ENCODE measurements around the gene MNS1.
A peak's percentile ranks its signal among the peaks of the same experiment; 100 is the strongest.

MNS1 gene, protein sequence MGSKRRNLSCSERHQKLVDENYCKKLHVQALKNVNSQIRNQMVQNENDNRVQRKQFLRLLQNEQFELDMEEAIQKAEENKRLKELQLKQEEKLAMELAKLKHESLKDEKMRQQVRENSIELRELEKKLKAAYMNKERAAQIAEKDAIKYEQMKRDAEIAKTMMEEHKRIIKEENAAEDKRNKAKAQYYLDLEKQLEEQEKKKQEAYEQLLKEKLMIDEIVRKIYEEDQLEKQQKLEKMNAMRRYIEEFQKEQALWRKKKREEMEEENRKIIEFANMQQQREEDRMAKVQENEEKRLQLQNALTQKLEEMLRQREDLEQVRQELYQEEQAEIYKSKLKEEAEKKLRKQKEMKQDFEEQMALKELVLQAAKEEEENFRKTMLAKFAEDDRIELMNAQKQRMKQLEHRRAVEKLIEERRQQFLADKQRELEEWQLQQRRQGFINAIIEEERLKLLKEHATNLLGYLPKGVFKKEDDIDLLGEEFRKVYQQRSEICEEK

DNA sequence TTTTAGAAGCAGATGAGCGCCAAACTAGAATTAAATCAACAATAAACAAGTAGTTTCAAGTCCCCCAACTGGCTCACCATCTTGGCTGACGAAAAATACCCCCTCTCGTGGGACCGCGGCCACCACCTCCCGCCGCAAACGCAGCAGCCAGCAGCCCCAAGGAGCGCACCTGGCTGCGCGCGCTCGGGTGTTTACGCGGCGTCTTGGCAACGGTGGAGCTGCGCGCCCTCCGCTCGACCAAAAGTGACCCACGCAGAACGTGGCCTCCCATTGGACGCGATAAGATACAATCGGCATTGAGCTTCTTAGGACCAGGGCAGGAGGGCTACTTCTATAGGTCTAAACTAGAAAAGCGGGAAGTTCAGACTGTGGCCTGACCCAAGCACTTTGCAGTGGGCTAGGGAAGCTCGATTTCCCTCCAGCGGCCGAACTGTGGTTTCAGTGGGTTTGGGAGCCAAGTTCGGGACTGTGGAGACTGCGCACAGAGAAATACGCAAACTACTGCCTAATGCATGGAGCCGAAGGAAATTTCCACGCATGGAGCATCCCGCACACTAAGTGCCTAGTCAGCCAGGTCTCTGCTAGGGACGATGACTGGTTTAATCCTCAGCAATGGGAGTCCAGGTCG is at the start of gene MNS1:
MNS1 (minus strand) TSS at position 245 of the 628 bp plus-strand sequence; CDS start at position 80, 165 bp downstream.
- Histone ChIP-seq H3K27me3 (ENCODE audit: insufficient read depth, low read length) (no peaks in the 10 kb centered on the region), H3K36me3 (ENCODE audit: insufficient read depth, low read length) (no peaks in the 10 kb centered on the region; the same call in none of the 2 replicates), H3F3A (ENCODE audit: insufficient read depth, low read length) (no peaks in the 10 kb centered on the region), H3K27ac (ENCODE audit: low read depth, low read length, poor library complexity, severe bottlenecking) (peak within 1 kb of the TSS; percentile 41), H3K4me3 (ENCODE audit: low read depth, low read length, poor library complexity, severe bottlenecking) (peak within 1 kb of the TSS; percentile 77), H3K79me2 (ENCODE audit: insufficient read depth, low read length) (no peaks in the 10 kb centered on the region), H3K9me3 (ENCODE audit: low read length) (no peaks in the 10 kb centered on the region), H3K4me2 (ENCODE audit: low read length) (peak within 1 kb of the TSS; percentile 87), H2AFZ (ENCODE audit: low read length) (peak within 1 kb of the TSS; percentile 77; the same call in 1 of the 2 replicates), H3K9ac (ENCODE audit: low read length) (peak within 1 kb of the TSS; percentile 78), H4K20me1 (ENCODE audit: insufficient read depth, low read length) (no peaks in the 10 kb centered on the region), H3K4me1 (ENCODE audit: insufficient read depth, low read length, severe bottlenecking) (peaks cover 61% of the 10 kb centered on the region), H3K9me2 (ENCODE audit: low read depth, low read length) (no peaks in the 10 kb centered on the region)
- TF ChIP-seq, protein P1, sequence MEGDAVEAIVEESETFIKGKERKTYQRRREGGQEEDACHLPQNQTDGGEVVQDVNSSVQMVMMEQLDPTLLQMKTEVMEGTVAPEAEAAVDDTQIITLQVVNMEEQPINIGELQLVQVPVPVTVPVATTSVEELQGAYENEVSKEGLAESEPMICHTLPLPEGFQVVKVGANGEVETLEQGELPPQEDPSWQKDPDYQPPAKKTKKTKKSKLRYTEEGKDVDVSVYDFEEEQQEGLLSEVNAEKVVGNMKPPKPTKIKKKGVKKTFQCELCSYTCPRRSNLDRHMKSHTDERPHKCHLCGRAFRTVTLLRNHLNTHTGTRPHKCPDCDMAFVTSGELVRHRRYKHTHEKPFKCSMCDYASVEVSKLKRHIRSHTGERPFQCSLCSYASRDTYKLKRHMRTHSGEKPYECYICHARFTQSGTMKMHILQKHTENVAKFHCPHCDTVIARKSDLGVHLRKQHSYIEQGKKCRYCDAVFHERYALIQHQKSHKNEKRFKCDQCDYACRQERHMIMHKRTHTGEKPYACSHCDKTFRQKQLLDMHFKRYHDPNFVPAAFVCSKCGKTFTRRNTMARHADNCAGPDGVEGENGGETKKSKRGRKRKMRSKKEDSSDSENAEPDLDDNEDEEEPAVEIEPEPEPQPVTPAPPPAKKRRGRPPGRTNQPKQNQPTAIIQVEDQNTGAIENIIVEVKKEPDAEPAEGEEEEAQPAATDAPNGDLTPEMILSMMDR (IDR thresholded peaks at IDR 0.05; ENCODE audit: low read length): no peak
- TF ChIP-seq EZH2 (IDR thresholded peaks at IDR 0.05; ENCODE audit: borderline replicate concordance, low read length): no peak

DNA sequence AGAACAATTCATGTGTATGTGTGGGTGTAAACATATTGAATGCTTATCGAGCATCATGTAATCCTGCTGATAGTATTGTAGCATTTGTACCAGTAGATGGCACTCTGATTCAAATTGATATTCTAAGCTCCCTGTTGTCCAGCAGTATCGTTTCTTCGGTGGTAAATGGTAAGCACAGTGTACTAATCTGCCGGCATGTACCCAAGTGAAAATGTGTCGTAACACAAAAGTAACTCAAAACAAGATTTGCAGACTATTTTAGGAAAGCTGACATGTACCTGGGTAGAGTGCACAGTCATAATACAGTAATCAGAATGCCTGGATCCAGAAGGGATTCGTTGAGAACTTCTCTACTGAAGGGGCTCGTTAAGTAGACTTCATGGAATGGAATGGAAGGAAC is 31.7 kb upstream of the MNS1 start:
- Histone ChIP-seq H3K4me1 (ENCODE audit: insufficient read depth, low read length, severe bottlenecking) (peaks cover 58% of the 10 kb centered on the region), H3K27ac (ENCODE audit: low read depth, low read length, poor library complexity, severe bottlenecking) (peak overlapping the region; percentile 87), H4K20me1 (ENCODE audit: insufficient read depth, low read length) (no peaks in the 10 kb centered on the region), H3K27me3 (ENCODE audit: insufficient read depth, low read length) (no peaks in the 10 kb centered on the region), H3K9ac (ENCODE audit: low read length) (peak overlapping the region; percentile 45), H3K9me3 (ENCODE audit: low read length) (peaks cover 9% of the 10 kb centered on the region), H3F3A (ENCODE audit: insufficient read depth, low read length) (no peaks in the 10 kb centered on the region), H3K36me3 (ENCODE audit: insufficient read depth, low read length) (peaks cover 5% of the 10 kb centered on the region; the same call in 1 of the 2 replicates), H3K4me2 (ENCODE audit: low read length) (peak overlapping the region; percentile 33), H3K4me3 (ENCODE audit: low read depth, low read length, poor library complexity, severe bottlenecking) (peak overlapping the region; percentile 7), H3K9me2 (ENCODE audit: low read depth, low read length) (no peaks in the 10 kb centered on the region), H2AFZ (ENCODE audit: low read length) (peak overlapping the region; percentile 52), H3K79me2 (ENCODE audit: insufficient read depth, low read length) (no peaks in the 10 kb centered on the region)
- no peak for TF ChIP-seq EZH2 (IDR thresholded peaks at IDR 0.05; ENCODE audit: borderline replicate concordance, low read length)
- TF ChIP-seq, protein P1 (IDR thresholded peaks at IDR 0.05; ENCODE audit: low read length): peak; percentile 79

DNA sequence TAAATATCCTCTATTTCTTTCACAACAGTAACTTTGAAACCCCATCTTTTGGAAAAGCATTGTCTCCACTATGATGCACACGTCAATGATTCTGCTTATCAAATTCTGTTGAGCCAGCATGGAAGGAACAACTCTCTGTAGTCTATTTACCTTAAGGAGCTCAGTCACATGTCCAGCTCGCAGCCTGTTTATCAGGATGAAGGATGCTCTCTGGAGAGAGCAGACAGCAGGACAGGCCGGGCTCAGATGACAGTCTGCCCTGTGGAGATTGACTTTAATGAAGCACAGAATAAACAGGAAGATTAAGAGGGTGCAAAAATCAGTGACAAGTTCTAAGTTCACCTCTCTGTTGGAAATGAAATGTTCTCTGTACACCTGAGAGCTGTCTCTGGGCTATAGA is 30.6 kb upstream of the MNS1 start:
- H3F3A ChIP-seq (ENCODE audit: insufficient read depth, low read length): no peaks in the 10 kb centered on the region

More for the DNA sequence above, 30.6 kb upstream of the MNS1 start:
- Histone ChIP-seq H3K4me1 (ENCODE audit: insufficient read depth, low read length, severe bottlenecking) (peaks cover 67% of the 10 kb centered on the region), H3K27me3 (ENCODE audit: insufficient read depth, low read length) (no peaks in the 10 kb centered on the region), H3K27ac (ENCODE audit: low read depth, low read length, poor library complexity, severe bottlenecking) (peak overlapping the region; percentile 87), H3K36me3 (ENCODE audit: insufficient read depth, low read length) (peaks cover 5% of the 10 kb centered on the region; the same call in 1 of the 2 replicates), H3K4me2 (ENCODE audit: low read length) (no peak overlapping the region; the same call in 1 of the 2 replicates), H2AFZ (ENCODE audit: low read length) (peak overlapping the region; percentile 81), H3K9me3 (ENCODE audit: low read length) (peaks cover 5% of the 10 kb centered on the region), H4K20me1 (ENCODE audit: insufficient read depth, low read length) (no peaks in the 10 kb centered on the region), H3K4me3 (ENCODE audit: low read depth, low read length, poor library complexity, severe bottlenecking) (no peak overlapping the region), H3K9ac (ENCODE audit: low read length) (peak overlapping the region; percentile 11; the same call in 1 of the 2 replicates), H3K79me2 (ENCODE audit: insufficient read depth, low read length) (no peaks in the 10 kb centered on the region), H3K9me2 (ENCODE audit: low read depth, low read length) (no peaks in the 10 kb centered on the region)
- TF ChIP-seq, protein P1 (IDR thresholded peaks at IDR 0.05; ENCODE audit: low read length): no peak
- no peak for TF ChIP-seq EZH2 (IDR thresholded peaks at IDR 0.05; ENCODE audit: borderline replicate concordance, low read length)
